GM20000 (cell line): ENCODE results near the gene VPS13D.

Experiments
- DNase-seq: peaks from one replicate; pipeline ENCODE4 v3.0.0; 2012; ENCODE audit warnings: low spot score
- TF ChIP-seq, protein P1 (sequence below): IDR thresholded peaks from 2 replicates; pipeline ENCODE4 v1.5.1; 2012; ENCODE audit warnings: mild to moderate bottlenecking, control low read depth; ENCODE audit errors: extremely low read depth, missing control alignments

VPS13D gene

DNA sequence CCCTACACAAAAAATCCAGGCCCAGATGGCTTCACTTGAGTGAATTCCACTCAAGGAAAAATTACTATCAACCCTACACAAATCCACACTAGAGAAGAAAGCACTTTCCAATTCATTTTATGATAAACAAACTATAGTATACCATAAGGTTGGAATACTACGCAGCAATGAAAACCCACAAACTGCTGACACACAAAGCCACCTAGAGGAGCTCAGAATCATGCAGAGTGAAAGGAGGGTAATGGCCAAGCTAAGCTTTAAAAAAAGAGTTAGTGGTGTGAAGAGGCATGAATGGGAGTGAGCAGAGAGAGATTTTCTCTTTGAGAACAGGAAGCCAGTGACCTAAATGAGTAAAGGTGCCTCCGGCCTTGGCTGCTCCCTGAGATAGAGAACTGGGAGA lies 294.4 kb downstream of the VPS13D start:
- DNase-seq = no peak
- TF ChIP-seq, protein P1, sequence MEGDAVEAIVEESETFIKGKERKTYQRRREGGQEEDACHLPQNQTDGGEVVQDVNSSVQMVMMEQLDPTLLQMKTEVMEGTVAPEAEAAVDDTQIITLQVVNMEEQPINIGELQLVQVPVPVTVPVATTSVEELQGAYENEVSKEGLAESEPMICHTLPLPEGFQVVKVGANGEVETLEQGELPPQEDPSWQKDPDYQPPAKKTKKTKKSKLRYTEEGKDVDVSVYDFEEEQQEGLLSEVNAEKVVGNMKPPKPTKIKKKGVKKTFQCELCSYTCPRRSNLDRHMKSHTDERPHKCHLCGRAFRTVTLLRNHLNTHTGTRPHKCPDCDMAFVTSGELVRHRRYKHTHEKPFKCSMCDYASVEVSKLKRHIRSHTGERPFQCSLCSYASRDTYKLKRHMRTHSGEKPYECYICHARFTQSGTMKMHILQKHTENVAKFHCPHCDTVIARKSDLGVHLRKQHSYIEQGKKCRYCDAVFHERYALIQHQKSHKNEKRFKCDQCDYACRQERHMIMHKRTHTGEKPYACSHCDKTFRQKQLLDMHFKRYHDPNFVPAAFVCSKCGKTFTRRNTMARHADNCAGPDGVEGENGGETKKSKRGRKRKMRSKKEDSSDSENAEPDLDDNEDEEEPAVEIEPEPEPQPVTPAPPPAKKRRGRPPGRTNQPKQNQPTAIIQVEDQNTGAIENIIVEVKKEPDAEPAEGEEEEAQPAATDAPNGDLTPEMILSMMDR = no peak

DNA sequence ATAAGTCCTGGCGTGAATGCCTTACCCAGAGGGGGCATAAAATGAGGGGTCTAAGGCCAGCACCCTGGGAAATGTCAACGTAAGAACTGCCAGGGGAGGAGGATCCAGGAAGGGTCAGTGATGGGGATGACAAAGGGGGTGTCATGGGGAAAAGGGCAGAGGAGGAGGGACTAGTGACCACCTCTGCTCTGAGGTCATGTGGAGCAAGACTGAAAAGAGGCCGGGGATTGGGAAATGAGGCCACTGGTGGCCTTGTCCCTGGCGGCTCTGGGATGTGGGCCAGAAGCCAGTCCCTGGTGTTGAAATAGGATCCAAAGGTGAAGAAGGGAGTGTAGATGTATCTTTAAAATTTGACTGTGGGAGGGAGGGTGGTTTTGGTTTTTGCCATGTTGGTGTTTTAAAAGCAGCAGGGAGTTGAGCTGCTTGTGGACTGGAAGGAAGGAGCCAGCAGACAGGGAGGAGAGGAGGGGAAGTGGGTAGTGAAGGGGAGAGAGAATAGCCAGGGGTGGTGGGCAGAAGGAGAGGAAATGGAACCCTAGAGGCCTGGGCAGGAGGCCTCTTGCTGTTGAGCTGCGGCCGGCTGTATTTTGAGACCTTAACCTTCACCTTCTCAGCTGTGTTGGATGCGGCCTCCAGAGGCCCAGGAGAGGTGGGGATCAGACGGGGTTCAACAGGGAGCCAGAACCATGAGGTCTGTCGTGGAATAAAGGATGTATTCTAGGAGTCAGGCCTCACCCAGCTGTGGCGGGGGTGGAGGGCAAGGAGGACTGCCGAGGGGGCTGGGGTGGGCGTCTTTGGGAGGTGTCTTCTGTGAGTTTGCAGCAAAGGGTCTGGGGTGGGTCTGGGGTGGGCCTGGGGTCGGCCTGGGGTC lies 295.7 kb downstream of the VPS13D start:
- DNase-seq = no peak
- TF ChIP-seq, protein P1 = no peak

DNA sequence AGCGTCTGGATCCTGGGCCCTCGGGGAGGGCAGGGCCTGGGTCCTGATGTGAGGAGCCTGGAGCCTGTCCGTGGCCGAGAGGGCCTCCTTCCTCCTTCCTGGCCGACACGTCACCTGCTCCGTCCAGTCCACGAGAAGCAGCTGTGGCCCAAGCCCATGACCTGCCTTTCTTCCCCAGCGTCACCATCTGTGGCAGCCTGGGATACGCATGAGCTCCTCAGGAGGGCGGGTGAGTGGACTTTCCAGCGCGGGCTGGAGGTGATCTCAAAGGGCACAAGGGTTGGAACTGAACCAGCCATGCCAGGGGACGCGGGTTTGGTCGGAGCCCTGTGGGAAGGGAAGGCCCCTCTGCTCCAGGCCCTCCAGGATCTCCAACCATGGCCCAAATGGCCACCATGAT lies 297.7 kb downstream of the VPS13D start:
- no peak for DNase-seq
- TF ChIP-seq, protein P1 = no peak

DNA sequence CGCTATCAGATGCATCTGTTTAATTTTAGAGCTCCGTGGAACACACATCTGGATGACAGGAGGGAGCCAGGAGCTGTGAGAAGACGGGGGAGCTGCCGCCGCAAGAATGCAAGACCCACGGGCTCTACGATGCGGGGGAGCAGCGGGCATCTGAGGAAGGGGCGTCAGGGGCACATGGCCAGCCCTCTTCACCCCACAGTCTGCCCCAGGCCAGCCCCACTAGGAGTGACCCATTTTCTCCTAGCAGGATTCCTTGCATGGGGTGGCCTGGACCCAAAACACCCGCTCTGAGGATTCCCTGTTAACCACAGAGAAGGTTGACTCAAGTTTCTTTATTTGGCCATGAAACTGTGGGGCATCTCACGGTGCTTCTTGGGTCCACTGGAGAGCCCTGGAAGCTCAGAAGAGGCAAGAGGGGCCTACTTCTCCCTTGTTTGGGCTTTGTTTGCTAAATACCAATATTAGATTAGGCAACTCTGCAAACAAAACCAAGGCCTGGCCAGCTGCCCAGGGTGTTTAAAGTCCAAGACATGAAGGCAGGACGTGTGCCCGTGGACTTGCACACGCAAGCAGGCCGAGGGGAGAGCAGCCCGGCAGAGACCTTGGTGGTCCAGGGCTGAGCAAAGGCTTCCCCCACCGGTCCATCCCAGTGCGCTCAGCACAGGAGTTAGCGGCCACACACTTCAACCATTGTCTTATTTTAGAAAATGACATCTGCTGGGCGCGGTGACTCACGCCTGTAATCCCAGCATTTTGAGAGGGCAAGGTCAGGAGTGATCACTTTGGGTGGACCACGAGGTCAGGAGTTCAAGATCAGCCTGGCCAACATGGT lies 298.4 kb downstream of the VPS13D start:
- DNase-seq = no peak
- TF ChIP-seq, protein P1 = no peak

DNA sequence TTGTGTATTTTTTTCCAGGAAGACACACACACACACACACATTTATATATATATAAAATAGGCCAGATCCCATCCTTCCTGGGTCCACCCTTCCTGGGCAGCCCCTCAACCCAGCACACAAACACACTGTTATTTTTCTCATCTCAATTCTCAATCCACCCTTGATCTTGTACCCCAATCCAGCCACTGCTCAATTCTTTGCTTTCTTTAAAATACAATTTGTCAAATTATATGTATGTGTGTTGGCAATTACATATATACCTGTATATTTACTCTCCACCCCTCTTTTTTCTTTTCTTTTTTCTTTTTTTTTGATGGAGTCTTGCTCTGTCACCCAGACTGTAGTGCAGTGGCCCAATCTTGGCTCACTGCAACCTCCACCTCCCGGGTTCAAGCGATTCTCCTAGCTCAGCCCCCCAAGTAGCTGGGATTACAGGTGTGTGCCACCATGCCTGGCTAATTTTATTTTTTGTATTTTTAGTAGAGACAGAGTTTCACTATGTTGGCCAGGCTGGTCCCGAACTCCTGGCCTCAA lies 299.9 kb downstream of the VPS13D start:
- no peak for DNase-seq
- TF ChIP-seq, protein P1 = no peak

DNA sequence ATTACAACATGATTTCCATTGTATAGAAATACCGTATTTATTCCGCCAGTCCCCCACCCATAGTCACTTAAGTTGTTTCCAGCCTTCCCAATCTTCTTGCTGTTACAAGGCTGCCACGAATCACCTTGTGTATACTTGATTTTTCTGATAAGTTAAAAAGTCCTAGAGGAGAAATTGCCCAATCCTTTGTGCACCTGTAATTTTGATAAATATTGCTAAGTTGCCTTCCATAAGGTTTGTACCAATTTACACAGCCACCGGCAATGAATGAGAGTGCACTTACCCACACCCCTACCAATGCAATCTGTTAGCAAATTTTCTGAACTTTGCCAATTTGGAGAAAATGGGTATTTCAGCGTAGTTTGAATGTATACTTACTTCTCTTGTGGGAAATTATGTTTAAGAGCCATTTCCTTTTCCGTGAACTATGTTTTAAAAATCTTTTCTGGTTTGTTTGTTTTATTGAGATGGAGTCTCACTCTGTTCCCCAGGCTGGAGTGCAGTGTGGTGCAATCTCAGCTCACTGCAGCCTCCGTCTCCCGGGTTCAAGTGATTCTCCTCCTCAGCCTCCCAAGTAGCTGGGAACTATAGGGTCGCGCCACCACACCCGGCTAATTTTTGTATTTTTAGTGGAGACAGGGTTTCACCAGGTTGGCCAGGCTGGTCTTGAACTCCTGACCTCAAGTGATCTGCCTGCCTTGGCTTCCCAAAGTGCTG lies 300.8 kb downstream of the VPS13D start:
- TF ChIP-seq, protein P1 = no peak
- DNase-seq = no peak
